Stomach (tissue), 4 donors: ENCODE measurements around the gene CNEP1R1.

Source experiments
- POLR2A ChIP-seq, 4 donors: fragments of 450-650 bp; IDR thresholded peaks; one replicate each; pipeline ENCODE4 v1.6.1; 2016; ENCODE audit warnings: antibody characterized with exemption in 4 of 4, control low read depth in 2 of 4, mild to moderate bottlenecking in 1 of 4, moderate library complexity in 1 of 4
- POLR2AphosphoS5 ChIP-seq, 3 donors: sonication (generic); formaldehyde crosslinking; IDR thresholded peaks; one replicate each; pipeline ENCODE4 v1.6.1; 2016; ENCODE audit warnings: antibody characterized with exemption in 3 of 3
- TF ChIP-seq, protein P1 (sequence below), 7 experiments: fragments of 450-650 bp in 4 of 7; fragments of 200-600 bp in 3 of 7; sonication (generic) in 3 of 7; IDR thresholded peaks; one replicate each; pipeline ENCODE4 v1.5.1; 2016 to 2019; ENCODE audit warnings: antibody characterized with exemption in 7 of 7, control low read depth in 2 of 7, mild to moderate bottlenecking in 1 of 7

DNA sequence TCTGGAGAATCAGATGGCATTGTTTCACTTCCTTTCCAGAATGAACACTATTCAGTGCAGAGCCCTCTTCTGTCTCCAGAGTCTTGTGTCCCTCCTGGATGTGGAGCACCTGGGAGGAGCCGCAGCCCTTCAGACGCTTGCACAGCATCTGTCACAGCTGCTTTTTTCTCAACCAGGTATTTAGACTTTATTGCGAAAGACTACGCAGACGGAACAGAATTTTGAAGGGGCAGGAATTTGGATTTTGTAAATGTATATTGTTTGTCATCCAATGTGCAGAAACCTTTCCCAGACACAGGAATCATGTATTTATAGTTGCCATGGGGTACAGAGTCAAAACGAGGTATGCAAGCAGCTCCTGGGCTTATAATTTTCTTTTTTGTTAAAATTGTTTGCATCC, 61.2 kb downstream of the CNEP1R1 start:
- TF ChIP-seq POLR2A (IDR thresholded peaks at IDR 0.05) (no peak), POLR2AphosphoS5 (IDR thresholded peaks at IDR 0.05) (no peak)
- TF ChIP-seq, protein P1, sequence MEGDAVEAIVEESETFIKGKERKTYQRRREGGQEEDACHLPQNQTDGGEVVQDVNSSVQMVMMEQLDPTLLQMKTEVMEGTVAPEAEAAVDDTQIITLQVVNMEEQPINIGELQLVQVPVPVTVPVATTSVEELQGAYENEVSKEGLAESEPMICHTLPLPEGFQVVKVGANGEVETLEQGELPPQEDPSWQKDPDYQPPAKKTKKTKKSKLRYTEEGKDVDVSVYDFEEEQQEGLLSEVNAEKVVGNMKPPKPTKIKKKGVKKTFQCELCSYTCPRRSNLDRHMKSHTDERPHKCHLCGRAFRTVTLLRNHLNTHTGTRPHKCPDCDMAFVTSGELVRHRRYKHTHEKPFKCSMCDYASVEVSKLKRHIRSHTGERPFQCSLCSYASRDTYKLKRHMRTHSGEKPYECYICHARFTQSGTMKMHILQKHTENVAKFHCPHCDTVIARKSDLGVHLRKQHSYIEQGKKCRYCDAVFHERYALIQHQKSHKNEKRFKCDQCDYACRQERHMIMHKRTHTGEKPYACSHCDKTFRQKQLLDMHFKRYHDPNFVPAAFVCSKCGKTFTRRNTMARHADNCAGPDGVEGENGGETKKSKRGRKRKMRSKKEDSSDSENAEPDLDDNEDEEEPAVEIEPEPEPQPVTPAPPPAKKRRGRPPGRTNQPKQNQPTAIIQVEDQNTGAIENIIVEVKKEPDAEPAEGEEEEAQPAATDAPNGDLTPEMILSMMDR (IDR thresholded peaks at IDR 0.05): no peak
